GM12878 (cell line): ENCODE measurements around the gene PLA2G3. TPM values are rescaled to one million over a fixed set of nuclear protein-coding genes. Genes with fewer than 3 reads are reported as not detected.

ENCODE experiments used
- ATAC-seq: fragments of 200-7000 bp; cut with Tn5 transposase; 3 replicates; pipeline ENCODE4 v1.9.1; 2020; ENCODE audit warnings: mild to moderate bottlenecking, moderate library complexity
- BruUV-seq: library from RNA; stranded (reverse); fragments of 400-500 nt; replicated peaks from 2 replicates; lab custom pipeline; 2021; lab: Mats Ljungman, UMichigan
- CTCF ChIA-PET: fragments of 300-600 bp; sonication (Branson Sonifier 250); formaldehyde crosslinking; extraction: SDS; loops from one replicate; lab custom pipeline; 2021; ENCODE audit warnings: inconsistent platforms; lab: Yijun Ruan, JAX
- POLR2A ChIA-PET: fragments of 350-600 bp; formaldehyde crosslinking; extraction: SDS; loops from one replicate; lab custom pipeline; 2021; ENCODE audit warnings: inconsistent platforms; lab: Charles Lee
- RAD21 ChIA-PET: fragments of 300-600 bp; sonication (Branson Sonifier 250); formaldehyde crosslinking; loops from one replicate; lab custom pipeline; 2023; ENCODE audit warnings: antibody characterized with exemption; ENCODE audit not compliant: unreplicated experiment; lab: Charles Lee
- SMC1A ChIA-PET: fragments of 300-600 bp; sonication (Branson Sonifier 250); formaldehyde crosslinking; loops from one replicate; lab custom pipeline; 2023; ENCODE audit not compliant: unreplicated experiment, uncharacterized antibody; lab: Charles Lee
- DNase-seq: peaks from one replicate; pipeline ENCODE4 v3.0.0-alpha.2; 2011; ENCODE audit warnings: low read depth, low spot score
- FAIRE-seq: peaks from 3 replicates; lab custom pipeline; 2011; peaks lifted over from hg19 to GRCh38; lab: Jason Lieb, UNC
- H2AFZ ChIP-seq: 2 replicates; pipeline ENCODE4 v1.6.0; 2011; ENCODE audit warnings: low read depth, low read length, control low read depth; ENCODE audit not compliant: control insufficient read depth
- H3K27ac ChIP-seq: 2 replicates; pipeline ENCODE4 v1.5.1; 2011; ENCODE audit warnings: control low read depth; ENCODE audit not compliant: control insufficient read depth, insufficient read depth
- H3K27me3 ChIP-seq, 2 experiments: replicated peaks in 1 of 2; 2 replicates each; pipeline versions ENCODE4 v1.6.0 to v1.6.1; 2011; ENCODE audit warnings: low read length in 1 of 2; ENCODE audit not compliant: control insufficient read depth in 2 of 2, insufficient read depth in 2 of 2
- H3K36me3 ChIP-seq, 2 experiments: 2 replicates each; pipeline ENCODE4 v1.5.1; 2011; ENCODE audit warnings: low read length in 1 of 2; ENCODE audit not compliant: control insufficient read depth in 2 of 2, insufficient read depth in 2 of 2
- H3K4me1 ChIP-seq: 2 replicates; pipeline ENCODE4 v1.6.1; 2011; ENCODE audit warnings: mild to moderate bottlenecking, low read length, moderate library complexity, mixed read lengths; ENCODE audit not compliant: control insufficient read depth, insufficient read depth
- H3K4me2 ChIP-seq: 2 replicates; pipeline ENCODE4 v1.6.0; 2011; ENCODE audit warnings: control low read depth; ENCODE audit not compliant: control insufficient read depth, insufficient read depth
- H3K4me3 ChIP-seq: fragments of 200-600 bp; sonication (generic); 2 replicates; pipeline ENCODE4 v1.5.1; 2016
- H3K79me2 ChIP-seq: 2 replicates; pipeline ENCODE4 v1.6.0; 2011; ENCODE audit warnings: low read length; ENCODE audit not compliant: control insufficient read depth, insufficient read depth
- H3K9ac ChIP-seq: 2 replicates; pipeline ENCODE4 v1.8.0; 2011; ENCODE audit warnings: low read length, control low read depth, mixed read lengths; ENCODE audit not compliant: control insufficient read depth, insufficient read depth
- H3K9me3 ChIP-seq: replicated peaks from 3 replicates; pipeline ENCODE4 v1.5.1; 2011; ENCODE audit warnings: mild to moderate bottlenecking, low read length; ENCODE audit not compliant: control insufficient read depth, insufficient read depth
- H4K20me1 ChIP-seq: 2 replicates; pipeline ENCODE4 v1.6.0; 2011; ENCODE audit not compliant: control insufficient read depth, insufficient read depth
- FOXM1 ChIP-seq: IDR thresholded peaks from 2 replicates; pipeline ENCODE4 v1.6.1; 2012; ENCODE audit warnings: low read depth, mild to moderate bottlenecking, inconsistent platforms, low read length, moderate library complexity
- IRF3 ChIP-seq: fragments of 450-650 bp; IDR thresholded peaks from 2 replicates; pipeline ENCODE4 v1.6.1; 2014; ENCODE audit warnings: mild to moderate bottlenecking
- IRF5 ChIP-seq: fragments of 450-650 bp; IDR thresholded peaks from 2 replicates; pipeline ENCODE4 v1.6.1; 2017; ENCODE audit warnings: borderline replicate concordance
- KDM1A ChIP-seq: fragments of 200-600 bp; sonication (generic); IDR thresholded peaks from 2 replicates; pipeline ENCODE4 v1.6.1; 2016; ENCODE audit warnings: borderline replicate concordance
- NFIC ChIP-seq: IDR thresholded peaks from 2 replicates; pipeline ENCODE4 v1.6.1; 2012; ENCODE audit warnings: low read depth, mild to moderate bottlenecking, inconsistent platforms, low read length, moderate library complexity
- NFYB ChIP-seq: IDR thresholded peaks from 2 replicates; pipeline ENCODE4 v1.6.1; 2011; ENCODE audit warnings: low read depth, mild to moderate bottlenecking, low read length, improper control_type of control experiment, moderate library complexity; ENCODE audit not compliant: insufficient read depth
- POLR2AphosphoS5 ChIP-seq: IDR thresholded peaks from 2 replicates; pipeline ENCODE4 v1.6.1; 2011; ENCODE audit warnings: mild to moderate bottlenecking, low read length, inconsistent platforms
- POU2F2 ChIP-seq: IDR thresholded peaks from 3 replicates; pipeline ENCODE4 v1.6.1; 2011; ENCODE audit warnings: low read depth, mild to moderate bottlenecking, low read length, borderline replicate concordance
- RAD51 ChIP-seq: fragments of 450-650 bp; IDR thresholded peaks from 2 replicates; pipeline ENCODE4 v1.6.1; 2016; ENCODE audit warnings: moderate library complexity, mild to moderate bottlenecking, inconsistent platforms
- RUNX3 ChIP-seq: IDR thresholded peaks from 2 replicates; pipeline ENCODE4 v1.6.1; 2012; ENCODE audit warnings: low read length, inconsistent platforms
- SREBF1 ChIP-seq: IDR thresholded peaks from 2 replicates; pipeline ENCODE4 v1.6.1; 2012; ENCODE audit warnings: mild to moderate bottlenecking, low read length
- TCF12 ChIP-seq: IDR thresholded peaks from 2 replicates; pipeline ENCODE4 v1.6.1; 2011; ENCODE audit warnings: low read depth, mild to moderate bottlenecking, low read length
- ZBTB4 ChIP-seq: fragments of 450-650 bp; formaldehyde crosslinking; IDR thresholded peaks from 2 replicates; pipeline ENCODE4 v1.4.0; 2022; ENCODE audit warnings: mild to moderate bottlenecking, moderate library complexity
- ZNF592 ChIP-seq: fragments of 450-650 bp; IDR thresholded peaks from 2 replicates; pipeline ENCODE4 v1.6.1; 2017; ENCODE audit warnings: mild to moderate bottlenecking, moderate library complexity
- WGBS: methylation state at CpG from one replicate; pipeline ENCODE4 v1.1.6; 2016; ENCODE audit warnings: low lambda C conversion rate; ENCODE audit not compliant: insufficient replicate concordance, insufficient coverage; ENCODE audit errors: missing lambda C conversion rate; 5-methylcytosine and 5-hydroxymethylcytosine counted together
- in situ Hi-C: fragments of 300-500 bp; cut with MboI; formaldehyde crosslinking; loops from 9 replicates; pipeline ENCODE4 v1.14.3; 2018; ENCODE audit warnings: mixed read lengths
- intact Hi-C: fragments of 100-400 bp; cut with micrococcal nuclease; formaldehyde crosslinking; loops from one replicate; pipeline ENCODE4 v1.14.2; 2022; ENCODE audit not compliant: unreplicated experiment
- polyA plus RNA-seq, 11 experiments: library from polyadenylated mRNA; depleted of rRNA in 4 of 11; unstranded in 6 of 11; stranded (reverse) in 5 of 11; fragments of >200 nt; fragmentation: Nextera tagmentation in 4 of 11; fragmentation: Illumina TruSeq in 1 of 11; extraction: Ambion mirVana in 4 of 11; extraction: Trizol in 1 of 11; gene quantifications; 1 replicate in 1 of 11; 2 replicates in 10 of 11; pipeline versions ENCODE4 v1.2.1 to v1.2.3, GENCODE V29; 2011 to 2016; ENCODE audit warnings: inconsistent platforms in 2 of 11, missing spikeins in 2 of 11, low read depth in 1 of 11
- total RNA-seq, 4 experiments: library from RNA; depleted of rRNA in 3 of 4; stranded (reverse); fragments of >200 nt in 3 of 4; fragmentation: Illumina TruSeq in 1 of 4; extraction: Trizol in 1 of 4; gene quantifications; 2 replicates each; pipeline versions ENCODE4 v1.2.1 to v1.2.3, GENCODE V29; 2013 to 2021

PLA2G3 gene
- total and polyA plus RNA-seq, 10 of the 15 experiments (the other 5 are each of a cell fraction or from before 2014, with no cell fraction given): 0.04 TPM; not detected in 9

- H3K4me2 ChIP-seq: no peak overlapping the region
- no peaks in the 10 kb centered on the region; the same call in 1 of the 2 replicates for H3K4me1 ChIP-seq
- ChIA-PET RAD21 (interaction anchor here (1.4 kb wide), 1 partner anchor 8 kb away, joined by 5 read pairs; no protein-coding TSS in a partner anchor), SMC1A (interaction anchor here (1.3 kb wide), 1 partner anchor 9 kb away, joined by 4 read pairs; no protein-coding TSS in a partner anchor), CTCF (interaction anchor here (0.6 to 2.6 kb wide), 10 partner anchors 8 to 563 kb away, joined by 3 to 15 read pairs (median 4); no protein-coding TSS in a partner anchor), POLR2A (no interaction called here)
- BruUV-seq: no TSS peak
- no peaks in the 10 kb centered on the region for H3K9me3 ChIP-seq
- no peak overlapping the region for H3K27ac ChIP-seq
- 85% methylated on average over 33 of the region's 33 CpGs for WGBS
- H4K20me1 ChIP-seq: no peaks in the 10 kb centered on the region
- no peak overlapping the region for H3K4me3 ChIP-seq
- no peaks in the 10 kb centered on the region for H3K36me3 ChIP-seq
- intact Hi-C loops: no loop called here
- no peak overlapping the region for H2AFZ ChIP-seq
- FAIRE-seq: no peak
- no peaks in the 10 kb centered on the region for H3K79me2 ChIP-seq
- H3K27me3 ChIP-seq: no peaks in the 10 kb centered on the region
- DNase-seq: no peak
- H3K9ac ChIP-seq: no peak overlapping the region
- in situ Hi-C loops: no loop called here
- no peak for ATAC-seq
- no peak for TF ChIP-seq FOXM1
- TF ChIP-seq NFIC: no peak
- TF ChIP-seq RUNX3: no peak
- no peak for TF ChIP-seq KDM1A
- TF ChIP-seq IRF5: no peak
- no peak for TF ChIP-seq ZBTB4
- no peak for TF ChIP-seq RAD51
- no peak for TF ChIP-seq POU2F2
- TF ChIP-seq SREBF1: no peak
- TF ChIP-seq TCF12: no peak
- TF ChIP-seq NFYB: no peak
- TF ChIP-seq ZNF592: no peak
- no peak for TF ChIP-seq POLR2AphosphoS5
- no peak for TF ChIP-seq IRF3
Observed at GRCh38 chr22:31103899-31104694, 36.2 kb downstream of the PLA2G3 start.
